HepG2 (cell line): ENCODE measurements around the gene DNAJC1.

ENCODE experiments used
- ZBTB44 ChIP-seq: sonication (generic); formaldehyde crosslinking; IDR thresholded peaks from 2 replicates; pipeline ENCODE4 v1.4.0; 2020; ENCODE audit warnings: missing genetic modification reagents
- ZNF275 ChIP-seq: sonication (generic); formaldehyde crosslinking; IDR thresholded peaks from 2 replicates; pipeline ENCODE4 v1.8.0; 2022; ENCODE audit warnings: missing genetic modification reagents, mild to moderate bottlenecking, inconsistent platforms, borderline replicate concordance

- no peak for TF ChIP-seq ZBTB44 (CRISPR knock-in tag)
- no peak for TF ChIP-seq ZNF275
Measured at GRCh38 chr10:22005763-22006162, 2.2 kb upstream of the DNAJC1 start.
